Endothelial cell (in vitro differentiated cells): ENCODE data around the gene RAD51C. TPM values are rescaled to one million over a fixed set of nuclear protein-coding genes. Genes with fewer than 3 reads are reported as not detected.

Experiments
- DNase-seq: peaks from one replicate; pipeline ENCODE4 v3.0.0; 2021; ENCODE audit warnings: low spot score
- H3K27ac Mint-ChIP-seq: one replicate; pipeline ENCODE4 v1.8.0; 2021; ENCODE audit warnings: mixed read lengths, inconsistent platforms; ENCODE audit not compliant: unreplicated experiment
- H3K27me3 Mint-ChIP-seq: one replicate; pipeline ENCODE4 v1.8.0; 2021; ENCODE audit warnings: mild to moderate bottlenecking, moderate library complexity, mixed read lengths, inconsistent platforms; ENCODE audit not compliant: unreplicated experiment
- H3K36me3 Mint-ChIP-seq: one replicate; pipeline ENCODE4 v1.8.0; 2021; ENCODE audit warnings: mild to moderate bottlenecking, low read depth, mixed read lengths, inconsistent platforms; ENCODE audit not compliant: unreplicated experiment
- H3K4me1 Mint-ChIP-seq: one replicate; pipeline ENCODE4 v1.8.0; 2021; ENCODE audit warnings: mild to moderate bottlenecking, mixed read lengths, inconsistent platforms; ENCODE audit not compliant: unreplicated experiment
- H3K4me3 Mint-ChIP-seq: one replicate; pipeline ENCODE4 v1.8.0; 2021; ENCODE audit warnings: mild to moderate bottlenecking, mixed read lengths, inconsistent platforms; ENCODE audit not compliant: unreplicated experiment
- H3K9me3 Mint-ChIP-seq: one replicate; pipeline ENCODE4 v1.8.0; 2021; ENCODE audit warnings: mixed read lengths, inconsistent platforms; ENCODE audit not compliant: unreplicated experiment
- total RNA-seq: library from RNA; stranded (reverse); fragmentation: NEBNext Ultra II Directional; extraction: Animal tissue kit (Norgen Biotek cat#: 25700); gene quantifications from one replicate; pipeline ENCODE4 v1.2.1, GENCODE V29; 2021; ENCODE audit not compliant: unreplicated experiment
- TF ChIP-seq, protein P1 (sequence below): fragments of 200-600 bp; sonication (generic); IDR thresholded peaks from one replicate; pipeline ENCODE4 v1.5.0; 2021; ENCODE audit warnings: antibody characterized with exemption; ENCODE audit not compliant: unreplicated experiment

RAD51C gene
- total RNA-seq, 1 donor from 2014 or later, result 11.3 TPM

DNA sequence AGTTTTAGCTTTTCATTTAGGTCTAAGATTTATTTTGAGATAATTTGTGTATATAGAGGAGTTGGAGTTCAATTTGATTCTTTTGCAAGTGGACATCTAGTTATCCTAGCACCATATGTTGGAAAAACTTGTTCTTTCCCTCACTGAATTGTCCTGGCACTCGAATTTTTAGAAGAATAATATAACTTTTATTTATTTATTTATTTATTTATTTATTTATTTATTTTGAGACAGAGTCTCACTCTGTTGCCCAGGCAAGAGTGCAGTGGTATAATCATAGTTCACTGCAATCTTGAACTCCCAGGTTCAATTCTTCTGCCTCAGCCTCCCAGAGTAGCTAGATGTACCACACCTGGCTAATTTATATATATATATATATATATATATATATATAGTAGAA lies 92.7 kb downstream of the RAD51C start:
- Mint-ChIP-seq H3K27me3 (no peaks in the 10 kb centered on the region), H3K9me3 (no peaks in the 10 kb centered on the region), H3K4me1 (no peaks in the 10 kb centered on the region), H3K27ac (no peak overlapping the region), H3K4me3 (no peak overlapping the region), H3K36me3 (no peaks in the 10 kb centered on the region)
- no peak for DNase-seq
- TF ChIP-seq, protein P1, sequence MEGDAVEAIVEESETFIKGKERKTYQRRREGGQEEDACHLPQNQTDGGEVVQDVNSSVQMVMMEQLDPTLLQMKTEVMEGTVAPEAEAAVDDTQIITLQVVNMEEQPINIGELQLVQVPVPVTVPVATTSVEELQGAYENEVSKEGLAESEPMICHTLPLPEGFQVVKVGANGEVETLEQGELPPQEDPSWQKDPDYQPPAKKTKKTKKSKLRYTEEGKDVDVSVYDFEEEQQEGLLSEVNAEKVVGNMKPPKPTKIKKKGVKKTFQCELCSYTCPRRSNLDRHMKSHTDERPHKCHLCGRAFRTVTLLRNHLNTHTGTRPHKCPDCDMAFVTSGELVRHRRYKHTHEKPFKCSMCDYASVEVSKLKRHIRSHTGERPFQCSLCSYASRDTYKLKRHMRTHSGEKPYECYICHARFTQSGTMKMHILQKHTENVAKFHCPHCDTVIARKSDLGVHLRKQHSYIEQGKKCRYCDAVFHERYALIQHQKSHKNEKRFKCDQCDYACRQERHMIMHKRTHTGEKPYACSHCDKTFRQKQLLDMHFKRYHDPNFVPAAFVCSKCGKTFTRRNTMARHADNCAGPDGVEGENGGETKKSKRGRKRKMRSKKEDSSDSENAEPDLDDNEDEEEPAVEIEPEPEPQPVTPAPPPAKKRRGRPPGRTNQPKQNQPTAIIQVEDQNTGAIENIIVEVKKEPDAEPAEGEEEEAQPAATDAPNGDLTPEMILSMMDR, result no peak

Other genes starting within 250 kb of the RAD51C start
- 0.10 TPM for gene HSF5, start 204.2 kb upstream of the RAD51C start, total RNA-seq
- 24.0 TPM for gene MTMR4, start 178.0 kb upstream of the RAD51C start, total RNA-seq
- gene TEX14, start 557 bp upstream of the RAD51C start, total RNA-seq, result 0.21 TPM
- 0.26 TPM for gene PPM1E, start 63.3 kb downstream of the RAD51C start, total RNA-seq